Smooth muscle cell of the brain vasculature (primary cell): ENCODE data around the gene GP2.
"Not testable (repeated sequence)": the region's sequence is repeated elsewhere in the genome, so short reads cannot be mapped to it uniquely, and the experiment has no call there.

Experiments used
- DNase-seq: peaks from one replicate; pipeline ENCODE4 v3.0.0-alpha.2; 2012; ENCODE audit warnings: low read depth, low spot score

GP2 gene

DNA sequence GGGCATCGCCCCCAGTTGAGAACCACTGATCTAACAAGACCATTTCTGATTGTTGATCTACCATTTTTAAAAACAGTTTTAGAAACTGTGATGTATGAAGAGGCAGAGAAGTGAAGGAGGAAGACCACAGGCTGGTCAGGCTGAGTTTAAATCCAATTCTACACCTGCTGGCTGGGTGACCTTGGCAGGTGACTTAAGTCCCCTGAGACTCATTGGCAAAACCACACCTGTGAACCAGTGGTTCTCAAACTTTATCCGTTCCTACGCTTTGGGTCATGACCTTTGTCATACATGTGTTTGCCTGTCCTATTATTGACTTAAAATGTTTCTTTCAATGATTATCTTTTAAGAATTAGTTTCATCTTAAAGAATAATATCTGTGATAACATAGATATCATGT, 2.3 kb downstream of the GP2 start:
- no peak for DNase-seq

DNA sequence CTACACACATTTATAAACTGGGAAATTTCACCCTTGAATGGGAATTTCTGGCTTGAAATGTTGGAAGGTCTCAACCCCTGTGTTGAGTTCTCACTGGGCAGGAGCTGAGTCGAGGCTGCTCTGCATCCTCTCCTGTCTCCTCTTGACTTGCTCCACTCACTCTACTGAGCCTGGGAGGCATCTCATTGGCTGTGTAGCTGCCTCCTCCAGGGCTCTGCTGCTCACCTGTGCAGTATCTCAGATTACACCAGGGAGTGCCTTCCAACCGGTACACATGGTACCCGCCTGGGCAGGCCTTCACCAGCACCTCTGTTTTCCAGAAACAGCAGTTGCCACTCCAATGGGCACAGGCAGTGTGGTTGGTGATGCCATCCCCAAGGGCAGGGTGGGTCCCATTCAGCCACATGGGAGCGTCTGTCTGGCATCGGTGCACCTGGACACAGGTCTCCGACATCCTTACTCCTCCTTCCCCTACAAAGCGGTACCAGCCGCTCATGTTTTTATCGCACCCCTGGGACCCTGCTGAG, 3.7 kb downstream of the GP2 start:
- DNase-seq: no peak

DNA sequence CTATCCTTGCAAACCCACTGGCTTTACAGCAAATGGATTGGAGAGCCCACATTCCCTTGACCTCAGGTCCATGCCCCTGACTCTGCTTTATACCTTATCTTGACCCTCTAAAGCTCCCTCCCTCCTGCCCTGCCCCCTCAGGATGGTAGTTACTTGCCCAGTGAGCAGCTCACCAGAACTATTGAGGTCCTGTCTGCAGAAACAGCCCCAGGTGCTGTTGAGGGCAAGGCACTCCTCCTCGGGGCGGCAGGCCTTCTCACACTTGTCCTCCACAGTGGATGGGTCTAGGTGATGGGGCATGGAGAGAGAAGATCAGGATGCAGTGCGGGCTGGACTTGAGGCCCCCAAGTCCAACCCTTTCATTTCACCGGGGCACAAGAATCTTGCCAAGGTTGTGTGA, 4.6 kb downstream of the GP2 start:
- DNase-seq: no peak

DNA sequence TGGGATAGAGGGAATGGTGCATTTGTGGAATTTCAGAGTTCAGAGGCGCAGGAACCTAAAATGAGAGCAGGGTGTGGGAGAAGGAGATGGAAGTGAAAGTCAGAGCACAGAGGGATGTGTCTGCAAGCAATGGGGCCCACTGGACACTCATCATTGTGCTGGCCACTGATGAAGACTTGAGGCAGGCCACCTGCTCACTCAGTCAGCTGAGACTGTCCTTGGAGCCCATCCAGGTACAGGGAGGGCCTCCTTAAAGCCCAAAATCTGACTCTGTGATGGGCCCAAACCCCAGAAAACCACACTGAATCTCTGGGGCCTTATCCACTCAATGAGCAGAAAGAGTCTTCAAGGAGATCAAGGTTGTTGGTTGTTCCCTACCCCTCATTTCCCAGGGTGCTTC, 5.6 kb downstream of the GP2 start:
- no peak for DNase-seq

DNA sequence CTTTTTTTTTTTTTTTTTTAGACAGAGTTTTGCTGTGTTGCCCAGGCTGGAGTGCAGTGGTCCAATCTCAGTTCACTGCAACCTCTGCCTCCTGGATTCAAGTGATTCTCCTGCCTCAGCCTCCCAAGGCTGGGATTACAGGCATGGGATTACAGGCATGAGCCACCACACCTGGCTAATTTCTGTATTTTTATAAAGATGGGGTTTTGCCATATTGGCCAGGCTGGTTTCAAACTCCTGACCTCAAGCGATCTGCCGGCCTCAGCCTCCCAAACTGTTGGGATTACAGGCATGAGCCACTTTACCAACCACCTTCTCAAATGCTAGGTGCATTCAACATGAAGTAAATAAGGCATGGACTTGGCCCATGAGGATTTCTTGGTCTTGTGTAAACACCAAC, 6.3 kb downstream of the GP2 start:
- not testable (repeated sequence) for DNase-seq

DNA sequence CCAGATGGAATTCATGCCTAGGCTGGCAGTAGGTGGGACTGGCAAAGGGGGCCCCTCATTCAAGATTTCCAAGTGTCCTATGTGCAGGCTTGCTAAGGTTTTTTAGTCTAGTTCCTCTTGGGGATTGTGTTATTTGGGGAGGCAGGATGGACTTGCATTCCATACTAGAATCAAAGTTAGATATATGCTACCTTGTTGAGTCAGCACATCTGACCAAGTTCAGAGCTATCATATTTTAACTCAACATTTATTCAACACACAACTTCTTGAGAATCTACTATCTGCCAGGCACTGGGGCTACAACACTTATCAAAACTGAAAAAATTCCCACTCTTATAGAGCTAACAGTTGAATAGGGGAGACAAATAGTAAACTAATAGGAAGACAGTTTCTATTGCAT, 6.7 kb downstream of the GP2 start:
- DNase-seq: no peak

DNA sequence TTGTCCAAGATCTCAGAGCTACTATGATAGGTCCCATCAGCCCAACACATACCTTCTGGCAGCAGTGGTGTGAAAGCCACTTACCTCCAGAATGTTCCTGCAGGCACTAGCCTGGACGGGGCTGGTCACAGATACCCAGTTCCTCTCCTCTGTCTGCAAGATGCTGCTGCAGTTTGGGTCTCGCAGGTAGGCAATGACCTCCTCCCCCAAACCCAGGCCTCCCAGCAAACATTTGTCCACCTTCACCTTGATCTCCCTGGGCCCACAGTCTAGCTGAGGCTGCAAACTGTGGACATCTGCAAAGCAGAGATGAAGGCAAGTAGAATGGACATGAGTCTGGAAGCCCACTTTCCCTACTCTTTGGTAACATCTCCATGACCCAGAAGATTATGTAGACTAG, 7.1 kb downstream of the GP2 start:
- no peak for DNase-seq

DNA sequence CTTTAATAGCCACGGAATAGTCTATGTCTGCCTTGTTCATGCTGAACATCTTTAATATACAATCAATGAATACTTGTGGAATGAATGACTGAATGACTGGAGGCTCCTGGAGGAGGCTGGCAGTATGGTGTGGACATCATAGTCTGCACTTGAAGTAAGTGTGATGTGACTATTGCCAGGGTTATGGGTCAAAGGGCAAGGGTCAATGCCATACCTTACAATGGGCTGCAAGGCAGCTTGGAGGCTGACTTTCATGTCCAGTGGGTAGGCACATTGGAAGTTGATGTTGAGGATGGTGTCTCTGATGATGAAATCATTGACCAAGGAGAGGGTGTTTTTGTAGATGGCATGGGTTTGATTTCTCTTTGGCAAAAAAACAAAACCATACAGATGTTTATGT, 7.9 kb downstream of the GP2 start:
- DNase-seq: no peak

DNA sequence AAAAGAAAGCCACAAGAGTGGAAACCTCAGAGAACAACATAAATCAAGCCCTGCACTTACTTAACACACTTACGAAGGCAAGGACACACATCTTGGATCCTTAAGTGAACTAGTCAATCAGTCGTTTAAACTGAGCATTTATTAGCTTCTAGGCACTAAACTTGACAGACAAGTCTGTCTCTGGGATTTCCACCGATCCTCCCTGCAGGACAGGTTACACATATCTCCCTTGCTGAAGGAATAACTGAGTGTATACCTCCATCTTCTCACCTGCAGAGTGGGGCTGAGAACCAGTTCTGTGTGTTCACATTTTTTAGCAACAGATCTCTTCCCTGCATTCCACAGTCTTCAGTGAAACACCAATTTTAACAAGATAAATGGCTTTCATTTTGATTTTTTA, 8.9 kb downstream of the GP2 start:
- no peak for DNase-seq

DNA sequence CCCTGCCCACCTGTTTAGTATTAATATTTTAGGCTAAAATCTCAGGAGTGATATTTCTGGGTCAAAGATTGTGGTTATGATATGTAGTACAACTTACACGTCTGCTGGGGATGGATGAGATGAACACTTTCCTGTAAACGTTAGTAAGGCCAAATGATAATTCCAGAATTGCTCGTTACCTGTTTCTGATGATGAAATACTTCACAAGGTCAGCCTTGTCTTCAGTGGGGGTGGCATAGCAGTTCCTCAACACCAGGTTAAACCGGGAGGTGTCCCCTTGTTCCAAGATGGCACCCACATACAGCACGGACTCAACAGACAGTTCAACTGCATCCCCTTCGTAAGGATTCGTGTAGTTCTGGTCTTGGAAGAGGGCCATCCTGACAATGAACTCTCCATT, 9.3 kb downstream of the GP2 start:
- DNase-seq: no peak

DNA sequence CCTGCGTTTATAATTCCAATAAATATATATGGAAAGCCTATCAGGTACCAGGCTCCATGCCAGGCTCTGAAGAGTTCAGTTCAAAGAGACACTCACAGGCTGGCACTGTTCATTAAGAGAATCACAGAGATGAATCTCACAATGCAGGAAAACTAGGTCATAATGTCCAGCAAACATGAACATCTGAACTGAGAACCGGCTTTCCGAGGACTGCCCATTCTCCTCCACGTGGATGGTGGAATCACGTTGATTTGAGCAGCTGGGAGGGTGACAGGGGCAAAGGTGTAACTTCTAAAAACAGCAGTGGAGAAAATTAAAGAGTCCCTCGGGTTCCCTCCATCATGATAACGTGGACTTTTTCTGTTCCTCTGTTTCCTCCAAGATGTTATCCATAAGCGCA, 10.2 kb downstream of the GP2 start:
- DNase-seq: no peak

DNA sequence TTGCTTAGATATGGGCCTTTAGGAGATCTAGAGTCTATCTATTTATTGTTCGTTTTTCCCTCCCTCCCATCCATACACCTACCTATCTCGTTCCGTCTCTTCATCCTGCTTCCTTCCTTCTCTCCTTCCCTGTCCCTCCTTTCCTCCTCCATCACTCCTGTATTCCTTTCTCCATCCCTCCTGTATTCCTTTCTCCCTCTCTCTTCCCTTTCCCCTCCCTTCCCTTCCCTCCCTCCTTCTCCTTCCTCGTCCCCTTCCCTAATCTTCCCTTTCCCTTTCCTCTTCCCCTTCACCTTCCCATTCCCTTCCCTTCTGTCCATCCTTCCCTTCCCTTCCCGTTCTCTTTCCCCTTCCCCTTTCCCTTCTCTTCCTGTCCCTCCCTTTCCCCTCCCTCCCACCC, 10.6 kb downstream of the GP2 start:
- DNase-seq: no peak

DNA sequence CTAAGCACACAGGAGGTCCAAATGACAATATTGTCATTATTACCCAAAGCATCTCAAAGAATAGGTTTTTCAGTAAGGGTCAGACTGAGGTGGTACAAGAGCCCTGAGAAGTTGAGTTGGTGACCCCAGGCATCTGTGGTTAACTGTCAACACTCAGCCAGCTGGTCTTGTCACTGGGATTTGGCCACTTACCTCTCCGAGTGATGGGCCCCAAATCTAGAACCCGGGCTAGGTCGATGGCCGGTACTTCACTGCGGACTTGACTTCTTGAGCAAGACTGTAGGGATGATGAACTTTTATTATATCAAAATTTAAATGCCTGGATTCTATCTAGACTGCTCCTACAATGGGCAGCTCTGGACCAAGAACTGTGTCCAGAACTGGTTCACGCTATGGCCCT, 11.5 kb downstream of the GP2 start:
- DNase-seq: no peak

DNA sequence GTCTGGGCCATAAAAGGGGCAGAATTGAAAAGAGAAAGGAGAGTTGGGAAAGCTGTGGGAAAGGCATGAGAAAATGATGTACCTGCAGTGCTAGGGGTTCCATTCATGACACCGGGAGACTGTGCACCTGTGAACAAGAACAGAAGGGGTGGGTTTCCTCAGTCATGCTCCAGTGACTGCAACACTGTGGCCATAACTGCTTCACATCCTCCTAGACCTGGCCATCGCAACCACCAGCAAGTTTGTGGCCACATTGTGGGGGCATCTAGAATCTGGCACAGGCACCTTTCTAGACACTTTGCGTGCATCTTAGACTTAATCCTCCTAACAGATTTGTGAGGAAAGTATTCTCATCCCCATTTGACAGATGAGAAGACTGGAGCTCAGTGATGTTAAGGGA, 12.7 kb downstream of the GP2 start:
- no peak for DNase-seq

DNA sequence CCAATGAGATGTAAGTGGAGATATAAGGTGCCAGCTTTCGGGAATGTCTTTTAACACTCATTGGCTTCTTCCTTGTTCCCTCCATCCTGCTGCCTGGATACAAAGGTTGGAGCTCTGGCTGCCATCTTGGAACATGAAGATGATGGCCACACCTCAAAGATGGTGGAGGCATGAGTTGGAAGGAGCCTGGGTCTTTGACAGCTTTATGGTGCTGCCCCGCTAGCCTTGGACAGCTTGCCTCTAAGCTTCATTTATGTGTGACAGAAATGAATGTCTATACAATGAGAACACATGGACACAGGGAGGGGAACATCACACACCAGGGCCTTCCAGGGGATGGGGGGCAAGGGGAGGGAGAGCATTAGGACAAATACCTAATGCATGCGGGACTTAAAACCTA, 13.6 kb downstream of the GP2 start:
- no peak for DNase-seq

DNA sequence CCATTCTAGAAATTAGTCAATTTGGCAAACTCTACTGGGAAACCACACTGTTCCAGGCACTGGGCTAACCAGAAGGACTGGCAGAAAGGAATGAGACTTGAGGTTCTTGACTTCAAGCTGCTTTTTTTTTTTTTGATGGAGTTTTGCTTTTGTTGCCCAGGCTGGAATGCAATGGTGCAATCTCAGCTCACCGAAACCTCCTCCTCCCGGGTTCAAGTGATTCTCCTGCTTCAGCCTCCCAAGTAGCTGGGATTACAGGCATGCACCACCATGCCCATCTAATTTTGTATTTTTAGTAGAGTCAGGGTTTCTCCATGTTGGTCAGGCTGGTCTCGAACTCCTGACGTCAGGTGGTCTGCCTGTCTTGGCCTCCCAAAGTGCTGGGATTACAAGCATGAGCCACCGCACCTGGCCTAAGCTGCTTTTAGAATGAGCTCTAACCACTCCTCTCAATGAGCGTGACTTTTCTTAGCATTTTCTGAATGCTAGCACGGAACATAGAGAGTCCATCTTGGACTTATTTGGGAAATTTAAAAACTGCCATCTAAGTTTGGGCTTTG, 14.7 kb downstream of the GP2 start:
- not testable (repeated sequence) for DNase-seq

DNA sequence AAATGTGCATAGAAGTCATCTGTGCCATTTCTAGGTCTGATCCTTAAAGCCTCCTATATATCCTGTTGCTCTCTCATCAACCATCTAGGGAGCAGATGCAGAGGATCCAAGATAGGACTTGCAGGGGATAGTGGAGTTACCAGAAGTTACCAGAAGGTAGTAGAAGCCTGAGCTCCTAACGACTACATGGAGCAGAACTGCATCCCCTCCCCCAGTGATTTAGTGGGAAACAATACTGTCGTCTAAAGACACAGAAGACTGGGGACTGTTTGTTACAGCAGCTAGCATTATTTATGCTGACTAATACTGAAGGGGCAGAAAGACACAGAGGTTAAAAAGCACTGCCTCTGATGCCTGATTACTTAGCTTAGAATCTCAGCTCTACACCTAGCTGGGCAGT, 15.8 kb downstream of the GP2 start:
- DNase-seq: no peak

DNA sequence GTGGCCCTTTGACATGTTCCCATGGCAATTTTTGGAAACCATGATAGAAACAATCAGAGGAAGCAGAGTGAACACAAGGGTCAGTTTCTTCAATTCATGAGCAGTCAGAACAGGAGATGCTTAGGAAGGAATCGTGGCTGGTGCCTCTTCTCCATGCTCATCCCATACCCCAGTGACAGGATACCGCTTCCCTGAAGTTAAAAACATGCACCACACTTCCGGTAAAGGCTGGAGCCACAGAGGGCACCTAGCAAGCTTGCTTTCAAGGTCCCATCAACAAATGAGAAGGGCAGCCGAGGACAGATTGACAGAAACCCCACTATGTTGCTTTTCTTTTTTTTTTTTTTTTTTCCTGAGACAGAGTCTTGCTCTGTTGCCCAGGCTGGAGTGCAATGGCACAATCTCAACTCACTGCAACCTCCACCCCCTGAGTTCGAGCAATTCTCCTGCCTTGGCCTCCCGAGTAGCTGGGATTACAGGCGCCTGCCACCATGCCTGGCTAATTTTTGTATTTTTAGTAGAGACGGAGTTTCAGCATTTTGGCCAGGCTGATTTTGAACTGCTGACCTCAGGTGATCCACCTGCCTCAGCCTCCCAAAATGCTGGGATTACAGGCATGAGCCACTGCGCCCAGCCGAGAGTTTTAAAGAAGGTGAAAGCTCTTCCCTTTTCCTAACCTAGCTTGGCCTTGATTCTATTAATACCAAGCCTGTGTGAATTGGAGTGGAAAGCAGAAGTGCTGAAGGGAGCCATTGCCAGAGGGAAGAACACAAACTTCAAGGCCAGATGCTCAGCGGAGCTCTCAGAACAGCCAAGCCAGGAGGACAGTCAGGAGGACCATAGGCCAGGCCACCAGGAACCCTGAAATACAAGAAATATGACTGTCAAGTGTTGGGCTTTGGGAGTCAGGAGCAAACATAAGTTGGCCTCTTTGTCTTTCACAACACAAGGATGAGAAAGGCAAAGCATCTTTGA, 16.6 kb downstream of the GP2 start:
- DNase-seq: no peak

DNA sequence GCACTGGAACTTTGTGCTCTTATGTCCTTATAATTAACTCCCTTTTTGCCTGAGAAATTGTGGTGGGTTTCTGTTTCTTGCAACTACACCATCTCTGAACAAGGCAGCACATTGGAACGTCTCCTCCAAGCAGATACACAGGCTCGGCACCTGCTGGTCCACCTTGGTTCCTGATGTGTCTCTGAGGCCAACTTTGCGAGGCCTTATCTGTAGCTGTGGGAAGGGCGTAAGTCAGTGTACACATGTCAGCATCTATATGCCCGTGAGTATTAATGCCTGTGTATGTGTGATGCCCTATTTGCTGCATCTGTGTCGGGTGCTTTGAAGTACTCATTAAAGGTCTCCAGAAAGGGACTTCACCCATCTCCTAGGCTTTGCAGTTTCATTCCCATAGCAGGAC, 17.5 kb downstream of the GP2 start:
- no peak for DNase-seq

DNA sequence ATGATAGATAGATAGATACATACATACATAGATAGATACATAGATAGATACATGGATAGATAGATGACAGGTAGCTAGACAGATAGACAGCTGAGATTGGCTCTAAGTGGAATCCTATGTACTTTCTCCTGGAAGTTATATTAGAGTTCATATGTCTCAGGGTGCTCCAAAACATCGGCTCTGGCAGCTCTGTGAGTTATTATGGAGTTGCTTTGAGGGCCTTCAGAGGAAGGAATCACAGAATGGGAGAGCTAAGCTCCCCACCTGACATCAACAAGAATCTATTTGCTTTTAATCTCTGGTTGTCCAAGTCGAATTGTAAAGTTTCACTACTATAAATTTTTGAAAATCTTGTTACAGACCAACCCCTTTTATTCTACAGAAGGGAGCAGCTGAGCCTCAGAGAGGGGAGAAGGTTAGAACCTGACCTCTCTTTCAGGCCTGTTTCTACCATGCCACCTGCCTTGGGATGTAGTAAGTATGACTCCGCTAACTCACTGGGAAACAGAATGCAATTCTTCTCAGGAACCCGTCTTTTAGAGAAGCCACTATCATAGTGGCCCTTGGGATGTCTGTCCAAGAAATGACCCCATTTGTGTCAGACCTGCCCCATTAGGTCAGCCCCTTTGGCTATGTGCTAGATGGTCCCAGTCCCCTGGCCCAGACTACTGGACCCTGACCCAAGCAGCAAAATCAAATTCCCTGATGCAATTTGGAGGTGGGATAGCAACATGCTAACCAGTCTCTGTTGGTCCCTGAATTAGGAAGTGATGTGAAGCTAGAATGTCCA, 18.3 kb downstream of the GP2 start:
- no peak for DNase-seq

DNA sequence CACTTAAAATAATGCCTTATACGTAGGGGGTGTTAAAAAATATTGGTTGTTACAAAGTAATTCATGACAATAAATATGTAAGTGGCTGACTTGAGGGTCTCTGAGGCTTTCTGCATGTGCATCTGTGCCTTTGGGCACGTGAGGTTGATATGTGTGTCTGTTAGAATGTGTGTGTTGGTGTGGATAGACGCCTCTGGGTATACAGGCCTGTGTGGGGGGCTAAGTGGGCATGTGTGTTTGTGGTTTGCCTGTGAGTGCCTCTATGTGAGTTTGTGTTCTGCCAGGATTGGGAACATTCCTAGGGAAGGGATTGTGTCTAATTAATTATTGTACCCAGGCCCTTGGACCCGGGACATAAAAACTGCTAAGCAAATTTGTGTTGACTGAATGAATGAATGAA, 19.0 kb downstream of the GP2 start:
- DNase-seq: no peak

DNA sequence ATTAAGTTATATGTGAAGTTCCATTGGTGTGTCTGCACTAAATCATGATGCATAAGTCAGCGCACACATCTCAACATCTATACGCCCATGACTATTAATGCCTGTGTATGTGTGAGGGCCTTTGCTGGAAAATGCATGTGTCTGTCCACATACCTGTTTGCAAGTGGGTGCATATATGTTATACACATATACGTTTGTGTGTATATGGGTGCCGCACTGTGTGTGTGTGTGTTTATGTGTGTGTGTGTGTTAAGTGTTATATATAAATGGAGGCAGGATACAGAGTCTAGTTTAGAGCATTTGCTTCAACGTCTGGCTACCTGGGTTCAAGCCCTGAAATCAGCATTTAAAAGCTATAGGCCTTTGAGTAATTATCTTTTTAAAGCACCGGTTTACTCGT, 19.5 kb downstream of the GP2 start:
- no peak for DNase-seq
